Fibroblast of lung (primary cell): Measurements from ENCODE around the gene PTPRU.

Source experiments
- EZH2 ChIP-seq: IDR thresholded peaks from 2 replicates; pipeline ENCODE4 v1.5.1; 2012; ENCODE audit warnings: low read length, control low read depth, mild to moderate bottlenecking; ENCODE audit errors: missing control alignments
- TF ChIP-seq, protein P1 (sequence below), 2 donors: IDR thresholded peaks in 1 of 2; conservative IDR thresholded peaks in 1 of 2; 1 replicate in 1 of 2; 2 replicates in 1 of 2; pipeline ENCODE4 v1.5.1; 2011 to 2012; ENCODE audit warnings: low read length in 2 of 2, control low read depth in 1 of 2, inconsistent platforms in 1 of 2, low read depth in 1 of 2, mild to moderate bottlenecking in 1 of 2

DNA sequence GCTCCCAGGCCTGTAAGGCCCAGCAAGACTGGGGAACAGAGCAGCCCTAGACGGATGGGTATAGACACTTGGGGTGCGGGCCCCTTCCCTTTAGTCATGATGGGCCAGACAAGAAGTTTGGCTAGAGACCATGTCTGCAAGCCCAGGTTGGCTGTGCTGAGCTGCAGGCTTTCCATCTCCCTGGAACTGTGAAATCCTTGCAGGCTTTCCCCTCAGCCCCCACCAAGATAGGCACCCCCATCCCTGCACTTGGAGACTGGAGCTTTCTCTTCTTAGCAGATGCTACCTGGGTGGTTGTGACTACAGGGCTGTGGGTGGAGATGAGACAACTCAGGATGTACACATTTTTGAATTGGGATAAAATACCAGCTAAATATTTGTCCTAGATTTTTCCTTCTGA is 110.3 kb downstream of the PTPRU start:
- TF ChIP-seq, protein P1, sequence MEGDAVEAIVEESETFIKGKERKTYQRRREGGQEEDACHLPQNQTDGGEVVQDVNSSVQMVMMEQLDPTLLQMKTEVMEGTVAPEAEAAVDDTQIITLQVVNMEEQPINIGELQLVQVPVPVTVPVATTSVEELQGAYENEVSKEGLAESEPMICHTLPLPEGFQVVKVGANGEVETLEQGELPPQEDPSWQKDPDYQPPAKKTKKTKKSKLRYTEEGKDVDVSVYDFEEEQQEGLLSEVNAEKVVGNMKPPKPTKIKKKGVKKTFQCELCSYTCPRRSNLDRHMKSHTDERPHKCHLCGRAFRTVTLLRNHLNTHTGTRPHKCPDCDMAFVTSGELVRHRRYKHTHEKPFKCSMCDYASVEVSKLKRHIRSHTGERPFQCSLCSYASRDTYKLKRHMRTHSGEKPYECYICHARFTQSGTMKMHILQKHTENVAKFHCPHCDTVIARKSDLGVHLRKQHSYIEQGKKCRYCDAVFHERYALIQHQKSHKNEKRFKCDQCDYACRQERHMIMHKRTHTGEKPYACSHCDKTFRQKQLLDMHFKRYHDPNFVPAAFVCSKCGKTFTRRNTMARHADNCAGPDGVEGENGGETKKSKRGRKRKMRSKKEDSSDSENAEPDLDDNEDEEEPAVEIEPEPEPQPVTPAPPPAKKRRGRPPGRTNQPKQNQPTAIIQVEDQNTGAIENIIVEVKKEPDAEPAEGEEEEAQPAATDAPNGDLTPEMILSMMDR (conservative IDR thresholded peaks at IDR 0.05 in 1 of 2, IDR thresholded peaks at IDR 0.05 in 1 of 2; ENCODE audit: low read depth in 1 of 2, low read length in 2 of 2), result no peak
- TF ChIP-seq EZH2, result no peak
